RWPE2 (cell line): ENCODE data around the gene CYSLTR1.

Experiments
- ATAC-seq: fragments of 200-7000 bp; cut with Tn5 transposase; 3 replicates; pipeline ENCODE4 v1.9.1; 2021; ENCODE audit warnings: low read depth
- DNase-seq: peaks from one replicate; pipeline ENCODE4 v3.0.0-alpha.2; 2020; ENCODE audit warnings: low spot score
- H3K27ac ChIP-seq: fragments of 450-650 bp; 2 replicates; pipeline ENCODE4 v1.5.1; 2017; ENCODE audit warnings: mild to moderate bottlenecking; ENCODE audit not compliant: poor library complexity, severe bottlenecking
- H3K27me3 ChIP-seq: fragments of 250-450 bp; sonication (Bioruptor Pico); 2 replicates; pipeline ENCODE4 v1.5.1; 2021; ENCODE audit warnings: mild to moderate bottlenecking, moderate library complexity; ENCODE audit not compliant: insufficient read depth, poor library complexity, severe bottlenecking
- H3K36me3 ChIP-seq: fragments of 250-450 bp; sonication (Bioruptor Pico); 2 replicates; pipeline ENCODE4 v1.5.1; 2020; ENCODE audit warnings: low read depth, mild to moderate bottlenecking, moderate library complexity
- H3K4me1 ChIP-seq: fragments of 250-450 bp; sonication (Bioruptor Pico); 2 replicates; pipeline ENCODE4 v1.5.1; 2021; ENCODE audit warnings: mild to moderate bottlenecking, moderate library complexity; ENCODE audit not compliant: insufficient read depth, poor library complexity, severe bottlenecking
- H3K4me3 ChIP-seq: fragments of 250-450 bp; sonication (Bioruptor Pico); 2 replicates; pipeline ENCODE4 v1.5.1; 2021; ENCODE audit warnings: mild to moderate bottlenecking, moderate library complexity; ENCODE audit not compliant: severe bottlenecking
- H3K9me3 ChIP-seq: fragments of 250-450 bp; sonication (Bioruptor Pico); 2 replicates; pipeline ENCODE4 v1.5.1; 2021; ENCODE audit warnings: mild to moderate bottlenecking, moderate library complexity; ENCODE audit not compliant: severe bottlenecking
- TF ChIP-seq, protein P1 (sequence below): fragments of 450-650 bp; IDR thresholded peaks from one replicate; pipeline ENCODE4 v1.5.1; 2017; ENCODE audit warnings: mild to moderate bottlenecking, moderate library complexity; ENCODE audit not compliant: poor library complexity, severe bottlenecking

CYSLTR1 gene

DNA sequence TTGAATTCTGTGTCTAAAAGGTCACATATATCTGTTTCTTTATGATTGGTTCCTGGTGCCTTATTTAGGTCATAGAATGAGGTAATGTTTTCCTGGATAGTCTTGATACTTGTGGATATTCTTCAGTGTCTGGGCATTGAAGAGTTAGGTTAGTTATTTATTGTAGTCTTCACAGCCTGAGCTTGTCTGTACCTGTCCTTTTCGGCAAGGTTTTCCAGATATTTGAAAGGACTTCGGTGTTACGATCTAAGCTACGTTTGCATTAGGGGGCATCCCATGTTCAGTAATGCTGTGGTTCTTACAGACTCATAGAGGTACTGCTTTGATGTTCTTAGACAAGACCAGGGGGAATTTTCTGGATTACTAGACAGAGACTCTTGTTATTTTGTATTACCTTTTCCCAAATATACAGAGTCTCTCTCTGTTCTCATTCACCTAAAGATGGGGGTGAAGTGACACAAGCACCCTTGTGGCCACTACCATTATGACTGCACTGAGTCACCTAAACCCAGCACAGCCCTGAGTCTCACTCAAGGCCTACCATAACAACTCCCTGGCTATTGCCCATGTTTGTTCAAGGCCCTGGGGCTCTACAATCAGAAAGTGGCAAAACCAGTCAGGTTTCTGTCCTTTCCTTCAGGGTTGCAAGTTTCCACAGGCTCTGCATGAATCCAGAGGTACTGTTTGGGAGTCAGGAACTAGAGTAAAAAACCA is 30.1 kb upstream of the CYSLTR1 start:
- no peaks in the 10 kb centered on the region for H3K36me3 ChIP-seq
- H3K4me3 ChIP-seq, result no peak overlapping the region
- no peaks in the 10 kb centered on the region for H3K27me3 ChIP-seq
- TF ChIP-seq, protein P1, sequence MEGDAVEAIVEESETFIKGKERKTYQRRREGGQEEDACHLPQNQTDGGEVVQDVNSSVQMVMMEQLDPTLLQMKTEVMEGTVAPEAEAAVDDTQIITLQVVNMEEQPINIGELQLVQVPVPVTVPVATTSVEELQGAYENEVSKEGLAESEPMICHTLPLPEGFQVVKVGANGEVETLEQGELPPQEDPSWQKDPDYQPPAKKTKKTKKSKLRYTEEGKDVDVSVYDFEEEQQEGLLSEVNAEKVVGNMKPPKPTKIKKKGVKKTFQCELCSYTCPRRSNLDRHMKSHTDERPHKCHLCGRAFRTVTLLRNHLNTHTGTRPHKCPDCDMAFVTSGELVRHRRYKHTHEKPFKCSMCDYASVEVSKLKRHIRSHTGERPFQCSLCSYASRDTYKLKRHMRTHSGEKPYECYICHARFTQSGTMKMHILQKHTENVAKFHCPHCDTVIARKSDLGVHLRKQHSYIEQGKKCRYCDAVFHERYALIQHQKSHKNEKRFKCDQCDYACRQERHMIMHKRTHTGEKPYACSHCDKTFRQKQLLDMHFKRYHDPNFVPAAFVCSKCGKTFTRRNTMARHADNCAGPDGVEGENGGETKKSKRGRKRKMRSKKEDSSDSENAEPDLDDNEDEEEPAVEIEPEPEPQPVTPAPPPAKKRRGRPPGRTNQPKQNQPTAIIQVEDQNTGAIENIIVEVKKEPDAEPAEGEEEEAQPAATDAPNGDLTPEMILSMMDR, result no peak
- no peak overlapping the region for H3K27ac ChIP-seq
- no peaks in the 10 kb centered on the region for H3K9me3 ChIP-seq
- no peak for DNase-seq
- no peak for ATAC-seq
- no peaks in the 10 kb centered on the region for H3K4me1 ChIP-seq

- H3K27ac ChIP-seq, result no peak overlapping the region
- no peak for DNase-seq
- TF ChIP-seq, protein P1, result no peak
- no peaks in the 10 kb centered on the region for H3K4me1 ChIP-seq
- no peaks in the 10 kb centered on the region for H3K9me3 ChIP-seq
- H3K27me3 ChIP-seq, result no peaks in the 10 kb centered on the region
- no peaks in the 10 kb centered on the region for H3K36me3 ChIP-seq
- H3K4me3 ChIP-seq, result no peak overlapping the region
- no peak for ATAC-seq
These were observed 6.1 kb upstream of the CYSLTR1 start for GRCh38 chrX:78333521-78333920.

DNA sequence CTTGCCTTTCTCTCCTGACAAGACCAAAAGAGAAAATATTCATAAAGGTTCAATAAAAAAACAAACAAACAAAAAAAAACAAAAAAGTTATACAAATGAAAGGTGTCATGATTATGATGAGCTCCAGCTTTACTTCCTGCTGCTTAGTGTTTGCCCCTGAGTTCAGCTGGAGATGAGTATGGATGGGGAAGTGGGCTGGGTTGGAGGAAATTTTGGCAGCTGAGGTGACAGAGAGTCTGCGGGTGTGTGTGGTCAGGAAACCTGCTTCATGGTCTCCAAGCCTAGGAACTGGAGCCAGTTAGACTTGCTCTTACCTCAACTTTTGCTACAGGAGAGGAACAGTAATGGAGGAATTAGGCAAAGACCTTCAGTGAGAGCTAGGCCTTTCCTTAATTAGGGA is 4.3 kb upstream of the CYSLTR1 start:
- Histone ChIP-seq H3K4me3 (no peak overlapping the region), H3K36me3 (no peaks in the 10 kb centered on the region), H3K27me3 (no peaks in the 10 kb centered on the region), H3K4me1 (no peaks in the 10 kb centered on the region), H3K9me3 (no peaks in the 10 kb centered on the region), H3K27ac (no peak overlapping the region)
- TF ChIP-seq, protein P1, result no peak
- no peak for ATAC-seq
- no peak for DNase-seq

- no peak overlapping the region for H3K4me3 ChIP-seq
- no peaks in the 10 kb centered on the region for H3K36me3 ChIP-seq
- H3K27me3 ChIP-seq, result no peaks in the 10 kb centered on the region
- DNase-seq, result no peak
- no peaks in the 10 kb centered on the region for H3K4me1 ChIP-seq
- no peak overlapping the region for H3K27ac ChIP-seq
- TF ChIP-seq, protein P1, result no peak
- no peak for ATAC-seq
- H3K9me3 ChIP-seq, result no peaks in the 10 kb centered on the region
These were observed 3.1 kb upstream of the CYSLTR1 start for GRCh38 chrX:78330540-78330939.

- DNase-seq, result no peak
- ATAC-seq, result no peak
- H3K4me1 ChIP-seq, result no peaks in the 10 kb centered on the region
- no peak overlapping the region for H3K4me3 ChIP-seq
- TF ChIP-seq, protein P1, result no peak
- H3K27ac ChIP-seq, result no peak overlapping the region
- H3K9me3 ChIP-seq, result no peaks in the 10 kb centered on the region
- no peaks in the 10 kb centered on the region for H3K27me3 ChIP-seq
- H3K36me3 ChIP-seq, result no peaks in the 10 kb centered on the region
These were observed 2.7 kb upstream of the CYSLTR1 start for GRCh38 chrX:78330068-78330467.
